IMR-90 (cell line): ENCODE results near the gene TCN1. TPM values are rescaled to one million over a fixed set of nuclear protein-coding genes. Genes with fewer than 3 reads are reported as not detected.

Source experiments
- ATAC-seq: fragments of 200-7000 bp; cut with Tn5 transposase; 2 replicates; pipeline ENCODE4 v1.9.1; 2020; ENCODE audit warnings: low read depth, mild to moderate bottlenecking, moderate library complexity
- BruUV-seq: library from RNA; stranded (reverse); fragments of 400-500 nt; replicated peaks from 2 replicates; lab custom pipeline; 2021; lab: Mats Ljungman, UMichigan
- CTCF ChIA-PET: fragments of 300-600 bp; formaldehyde crosslinking; extraction: SDS; loops from one replicate; lab custom pipeline; 2021; ENCODE audit warnings: antibody characterized with exemption; lab: Yijun Ruan, JAX
- POLR2A ChIA-PET: fragments of 300-600 bp; sonication (Branson Sonifier 250); formaldehyde crosslinking; loops from one replicate; lab custom pipeline; 2022; ENCODE audit warnings: antibody characterized with exemption; ENCODE audit not compliant: unreplicated experiment; lab: Charles Lee
- DNase-seq: peaks from one replicate; pipeline ENCODE4 v3.0.0; 2013
- H2AFZ ChIP-seq: replicated peaks from 2 replicates; pipeline ENCODE3; 2013; ENCODE audit warnings: low read length, mild to moderate bottlenecking; ENCODE audit not compliant: poor library complexity
- H2AK5ac ChIP-seq: 2 replicates; pipeline ENCODE4 v1.6.1; 2013; ENCODE audit warnings: low read depth, low read length, inconsistent platforms
- H2AK9ac ChIP-seq: replicated peaks from 2 replicates; pipeline ENCODE3; 2013; ENCODE audit warnings: mild to moderate bottlenecking, low read depth, low read length, moderate library complexity; ENCODE audit not compliant: poor library complexity
- H2BK120ac ChIP-seq: 2 replicates; pipeline ENCODE4 v1.6.1; 2013; ENCODE audit warnings: low read depth, low read length, inconsistent platforms
- H2BK15ac ChIP-seq: 3 replicates; pipeline ENCODE4 v1.6.1; 2013; ENCODE audit warnings: low read depth, low read length, inconsistent platforms
- H2BK20ac ChIP-seq: 2 replicates; pipeline ENCODE4 v1.6.1; 2013; ENCODE audit warnings: low read depth, mild to moderate bottlenecking, inconsistent platforms, low read length, moderate library complexity
- H2BK5ac ChIP-seq: 2 replicates; pipeline ENCODE4 v1.6.1; 2013; ENCODE audit warnings: mild to moderate bottlenecking, low read depth, low read length, inconsistent platforms; ENCODE audit not compliant: poor library complexity, severe bottlenecking
- H3K14ac ChIP-seq: replicated peaks from 2 replicates; pipeline ENCODE4 v1.6.1; 2013; ENCODE audit warnings: low read depth, low read length, inconsistent platforms
- H3K18ac ChIP-seq: 2 replicates; pipeline ENCODE4 v1.6.1; 2013; ENCODE audit warnings: low read depth, low read length, control low read depth
- H3K23ac ChIP-seq: 2 replicates; pipeline ENCODE4 v1.6.1; 2013; ENCODE audit warnings: low read depth, low read length, inconsistent platforms
- H3K27ac ChIP-seq: 2 replicates; pipeline ENCODE4 v1.5.1; 2013; ENCODE audit warnings: mild to moderate bottlenecking, control low read depth, low read length; ENCODE audit not compliant: insufficient read depth
- H3K27me3 ChIP-seq: 2 replicates; pipeline ENCODE4 v1.6.1; 2013; ENCODE audit warnings: low read length; ENCODE audit not compliant: control insufficient read depth, insufficient read depth
- H3K36me3 ChIP-seq: 2 replicates; pipeline ENCODE4 v1.6.1; 2013; ENCODE audit warnings: low read length, mixed read lengths; ENCODE audit not compliant: control insufficient read depth, insufficient read depth
- H3K4ac ChIP-seq: 2 replicates; pipeline ENCODE4 v1.6.1; 2013; ENCODE audit warnings: low read depth, low read length, inconsistent platforms
- H3K4me1 ChIP-seq: 2 replicates; pipeline ENCODE4 v1.6.1; 2013; ENCODE audit warnings: low read length, mixed read lengths; ENCODE audit not compliant: control insufficient read depth, insufficient read depth
- H3K4me2 ChIP-seq: 2 replicates; pipeline ENCODE4 v1.6.1; 2013; ENCODE audit warnings: low read depth, mild to moderate bottlenecking, control low read depth, low read length, moderate library complexity
- H3K4me3 ChIP-seq: 2 replicates; pipeline ENCODE4 v1.5.1; 2013; ENCODE audit warnings: low read depth, mild to moderate bottlenecking, control low read depth, low read length, moderate library complexity; ENCODE audit not compliant: insufficient read depth
- H3K56ac ChIP-seq: 2 replicates; pipeline ENCODE4 v1.6.1; 2013; ENCODE audit warnings: low read length, inconsistent platforms; ENCODE audit not compliant: insufficient read depth; ENCODE audit errors: extremely low read depth
- H3K79me1 ChIP-seq, 2 experiments: 2 replicates each; pipeline ENCODE4 v1.6.1; 2013; ENCODE audit warnings: low read length in 2 of 2, inconsistent platforms in 1 of 2, low read depth in 1 of 2
- H3K9ac ChIP-seq: 2 replicates; pipeline ENCODE4 v1.6.1; 2013; ENCODE audit warnings: low read depth, low read length, control low read depth
- H3K9me1 ChIP-seq: 2 replicates; pipeline ENCODE4 v1.6.1; 2013; ENCODE audit warnings: low read length, inconsistent platforms; ENCODE audit not compliant: insufficient read depth
- H3K9me3 ChIP-seq: 2 replicates; pipeline ENCODE4 v1.6.1; 2013; ENCODE audit warnings: low read length; ENCODE audit not compliant: control insufficient read depth, insufficient read depth
- H4K20me1 ChIP-seq: 2 replicates; pipeline ENCODE4 v1.6.1; 2013; ENCODE audit warnings: low read length, inconsistent platforms; ENCODE audit not compliant: insufficient read depth
- H4K5ac ChIP-seq: 2 replicates; pipeline ENCODE4 v1.6.1; 2013; ENCODE audit warnings: mild to moderate bottlenecking, low read depth, low read length, control low read depth
- H4K8ac ChIP-seq, 2 experiments: 2 replicates each; pipeline ENCODE4 v1.6.1; 2013; ENCODE audit warnings: low read depth in 2 of 2, low read length in 2 of 2, control low read depth in 1 of 2, inconsistent platforms in 1 of 2
- H4K91ac ChIP-seq: 2 replicates; pipeline ENCODE4 v1.6.1; 2013; ENCODE audit warnings: low read depth, low read length, inconsistent platforms; ENCODE audit not compliant: insufficient read depth
- BHLHE40 ChIP-seq: fragments of 150-350 bp; IDR thresholded peaks from 2 replicates; pipeline ENCODE4 v1.6.1; 2016; ENCODE audit warnings: mild to moderate bottlenecking, low read depth, low read length
- CEBPB ChIP-seq: IDR thresholded peaks from 2 replicates; pipeline ENCODE4 v1.6.1; 2012; ENCODE audit warnings: low read depth, low read length, improper control_type of control experiment
- CHD1 ChIP-seq: IDR thresholded peaks from 2 replicates; pipeline ENCODE4 v1.6.1; 2012; ENCODE audit warnings: low read depth, low read length, improper control_type of control experiment
- CTCF ChIP-seq: conservative IDR thresholded peaks from 2 replicates; pipeline ENCODE4 v1.5.1; 2012; ENCODE audit warnings: mild to moderate bottlenecking, low read depth, low read length, improper control_type of control experiment
- ELK1 ChIP-seq: fragments of 150-350 bp; IDR thresholded peaks from 2 replicates; pipeline ENCODE4 v1.6.1; 2016; ENCODE audit warnings: low read depth, mild to moderate bottlenecking, low read length, moderate library complexity, borderline replicate concordance
- FOS ChIP-seq: fragments of 150-350 bp; IDR thresholded peaks from 2 replicates; pipeline ENCODE4 v1.6.1; 2016; ENCODE audit warnings: low read depth, low read length
- MAFK ChIP-seq: IDR thresholded peaks from 2 replicates; pipeline ENCODE4 v1.6.1; 2012; ENCODE audit warnings: low read depth, low read length, improper control_type of control experiment
- MAZ ChIP-seq: IDR thresholded peaks from 2 replicates; pipeline ENCODE4 v1.6.1; 2012; ENCODE audit warnings: low read depth, mild to moderate bottlenecking, low read length, improper control_type of control experiment, moderate library complexity, borderline replicate concordance
- MXI1 ChIP-seq: IDR thresholded peaks from 2 replicates; pipeline ENCODE4 v1.6.1; 2012; ENCODE audit warnings: low read depth, mild to moderate bottlenecking, low read length, moderate library complexity, borderline replicate concordance
- NFE2L2 ChIP-seq: fragments of 150-350 bp; IDR thresholded peaks from 2 replicates; pipeline ENCODE4 v1.6.1; 2016; ENCODE audit warnings: low read depth, mild to moderate bottlenecking, low read length
- POLR2A ChIP-seq: IDR thresholded peaks from 2 replicates; pipeline ENCODE4 v1.6.1; 2012; ENCODE audit warnings: mild to moderate bottlenecking, low read depth, low read length
- RAD21 ChIP-seq: IDR thresholded peaks from 2 replicates; pipeline ENCODE4 v1.6.1; 2012; ENCODE audit warnings: low read length, improper control_type of control experiment
- RCOR1 ChIP-seq: IDR thresholded peaks from 2 replicates; pipeline ENCODE4 v1.6.1; 2012; ENCODE audit warnings: mild to moderate bottlenecking, low read length, improper control_type of control experiment; ENCODE audit not compliant: insufficient replicate concordance
- RFX5 ChIP-seq: IDR thresholded peaks from 2 replicates; pipeline ENCODE4 v1.8.0; 2012; ENCODE audit warnings: low read depth, mild to moderate bottlenecking, low read length, moderate library complexity
- SMC3 ChIP-seq: fragments of 150-350 bp; IDR thresholded peaks from 2 replicates; pipeline ENCODE4 v1.6.1; 2016; ENCODE audit warnings: low read depth, mild to moderate bottlenecking, antibody characterized with exemption, low read length, moderate library complexity
- USF2 ChIP-seq: fragments of 150-350 bp; IDR thresholded peaks from 2 replicates; pipeline ENCODE4 v1.6.1; 2017; ENCODE audit warnings: mild to moderate bottlenecking, antibody characterized with exemption, low read length, low read depth
- WGBS, 2 experiments: methylation state at CpG; one replicate each; pipeline versions ENCODE4 v1.1.5 to v1.1.7; 2013; ENCODE audit warnings: missing lambda C conversion rate in 2 of 2; ENCODE audit not compliant: insufficient read length in 1 of 2; ENCODE audit errors: extremely low coverage in 2 of 2; 5-methylcytosine and 5-hydroxymethylcytosine counted together
- dilution Hi-C: fragments of 300-500 bp; cut with HindIII; formaldehyde crosslinking; loops from one replicate; pipeline ENCODE4 v1.14.3; 2018; ENCODE audit warnings: low sequenced_read_pairs; ENCODE audit not compliant: unreplicated experiment
- in situ Hi-C: fragments of 300-500 bp; cut with MboI; formaldehyde crosslinking; loops from 3 replicates; pipeline ENCODE4 v1.14.3; 2019; ENCODE audit warnings: low sequenced_read_pairs, inconsistent platforms, mixed read lengths
- intact Hi-C: fragments of 100-400 bp; cut with micrococcal nuclease; formaldehyde crosslinking; loops from 2 replicates; pipeline ENCODE4 v1.10.0; 2022
- polyA plus RNA-seq, 3 experiments: library from polyadenylated mRNA; depleted of rRNA; stranded (reverse); fragments of >200 nt; gene quantifications; 2 replicates each; pipeline ENCODE4 v1.2.3, GENCODE V29; 2012; ENCODE audit warnings: low replicate concordance in 1 of 3
- total RNA-seq: library from RNA; depleted of rRNA; stranded (reverse); fragments of >200 nt; gene quantifications from 2 replicates; pipeline ENCODE4 v1.2.3, GENCODE V29; 2012

Gene TCN1
- total and polyA plus RNA-seq, 2 of the 4 experiments (the other 2 are of a cell fraction) = not detected

- in situ Hi-C loops = loop anchor here (25.0 kb wide), 1 partner anchor 340 kb away; the partner anchor contains the start of gene MS4A6A
- intact Hi-C loops = no loop called here
These were observed 18.7 kb downstream of the TCN1 start for GRCh38 chr11:59847626-59848025.

More at GRCh38 chr11:59847626-59848025, 18.7 kb downstream of the TCN1 start:
- no TSS peak for BruUV-seq
- Histone ChIP-seq H3K9me3 (no peaks in the 10 kb centered on the region), H4K91ac (no peak overlapping the region), H3K14ac (no peak overlapping the region), H3K4me2 (no peak overlapping the region), H2AFZ (no peak overlapping the region), H2AK9ac (no peak overlapping the region), H2BK15ac (no peak overlapping the region), H3K4me1 (no peaks in the 10 kb centered on the region), H3K36me3 (no peaks in the 10 kb centered on the region), H3K23ac (no peak overlapping the region), H3K9ac (no peak overlapping the region), H2BK5ac (no peak overlapping the region), H2AK5ac (no peak overlapping the region), H3K56ac (no peak overlapping the region), H3K27ac (no peak overlapping the region), H3K4ac (no peak overlapping the region), H2BK20ac (no peak overlapping the region), H2BK120ac (no peak overlapping the region), H4K8ac (no peak overlapping the region), H4K20me1 (no peaks in the 10 kb centered on the region), H3K79me1 (no peaks in the 10 kb centered on the region), H3K27me3 (no peaks in the 10 kb centered on the region; the same call in 1 of the 2 replicates), H3K9me1 (no peaks in the 10 kb centered on the region), H3K4me3 (no peak overlapping the region), H4K5ac (no peak overlapping the region), H3K18ac (no peak overlapping the region)
- WGBS, 2 experiments = 13% methylated on average over 1 of the region's 3 CpGs; no CpG with 5 or more reads in 1 of the 2 experiments
- dilution Hi-C loops = no loop called here
- ATAC-seq (no peak), DNase-seq (no peak)
- ChIA-PET POLR2A (no interaction called here), CTCF (no interaction called here)
- TF ChIP-seq MAZ (no peak), MXI1 (no peak), SMC3 (no peak), RCOR1 (no peak), NFE2L2 (no peak), FOS (no peak), CHD1 (no peak), ELK1 (no peak), POLR2A (no peak), CEBPB (no peak), BHLHE40 (no peak), CTCF (no peak), USF2 (no peak), RFX5 (no peak), RAD21 (no peak), MAFK (no peak)
